Right lobe of liver (tissue), 6 donors: ENCODE data around the gene P2RX3. TPM values are rescaled to one million over a fixed set of nuclear protein-coding genes. Genes with fewer than 3 reads are reported as not detected.

Experiments used
- ATAC-seq, 4 donors: fragments of 200-7000 bp; cut with Tn5 transposase; one replicate each; pipeline ENCODE4 v1.9.1; 2020; ENCODE audit warnings: mild to moderate bottlenecking in 4 of 4, moderate library complexity in 4 of 4
- DNase-seq, 3 donors: peaks; one replicate each; pipeline ENCODE4 v3.0.0-alpha.2; 2020
- H3K27ac ChIP-seq, 3 donors: fragments of 200-600 bp; one replicate each; pipeline ENCODE4 v1.8.0; 2022
- H3K27me3 ChIP-seq, 2 donors: fragments of 200-600 bp; one replicate each; pipeline ENCODE4 v1.8.0; 2022
- H3K36me3 ChIP-seq, 4 donors: fragments of 200-600 bp; sonication (generic) in 1 of 4; one replicate each; pipeline versions ENCODE4 v1.5.1 to v1.8.0; 2017 to 2022; ENCODE audit warnings: control low read depth in 1 of 4
- H3K4me1 ChIP-seq, 4 donors: fragments of 200-600 bp; sonication (generic) in 1 of 4; one replicate each; pipeline versions ENCODE4 v1.5.1 to v1.8.0; 2017 to 2022; ENCODE audit warnings: control low read depth in 1 of 4
- H3K4me3 ChIP-seq, 3 donors: fragments of 200-600 bp; one replicate each; pipeline ENCODE4 v1.8.0; 2022
- H3K9me3 ChIP-seq, 4 donors: fragments of 200-600 bp; sonication (generic) in 1 of 4; one replicate each; pipeline versions ENCODE4 v1.5.1 to v1.8.0; 2017 to 2022; ENCODE audit warnings: control low read depth in 1 of 4
- CTCF ChIP-seq, 4 donors: fragments of 200-600 bp in 3 of 4; fragments of 450-650 bp in 1 of 4; IDR thresholded peaks; one replicate each; pipeline versions ENCODE4 v1.5.1 to v1.8.0; 2016 to 2022; ENCODE audit warnings: antibody characterized with exemption in 4 of 4, mild to moderate bottlenecking in 2 of 4
- POLR2A ChIP-seq: fragments of 450-650 bp; IDR thresholded peaks from one replicate; pipeline ENCODE4 v1.6.1; 2017; ENCODE audit warnings: antibody characterized with exemption, mild to moderate bottlenecking
- WGBS: methylation state at CpG from one replicate; pipeline ENCODE4 v1.1.6; 2018; ENCODE audit warnings: low coverage, low lambda C conversion rate; ENCODE audit not compliant: insufficient coverage; ENCODE audit errors: missing lambda C conversion rate; 5-methylcytosine and 5-hydroxymethylcytosine counted together
- intact Hi-C, 2 donors: fragments of 100-400 bp; cut with DNase I; formaldehyde crosslinking; loops; one replicate each; pipeline versions ENCODE4 v1.11.2 to v1.14.1; 2022
- total RNA-seq, 6 experiments: library from RNA; depleted of rRNA in 2 of 6; stranded (reverse); fragments of >200 nt in 2 of 6; fragmentation: NEBNext Ultra II Directional in 3 of 6; extraction: Animal tissue kit (Norgen Biotek cat#: 25700) in 3 of 6; gene quantifications; one replicate each; pipeline versions ENCODE4 v1.1.0 to v1.2.4, GENCODE V29; 2016 to 2023
- donor health status: DM: no; HTN: yes; CAD: no.
- donor health status: DM: no; HTN: no; CAD: no.
- donor health status: DM: no; HTN: no; CAD: no.
- donor health status: DM: no; HTN: yes; CAD: no.
- donor health status: DM: no; HTN: yes; CAD: no.

Gene P2RX3
- total RNA-seq, 6 experiments from 2014 or later = 0.63 to 2.1 (median 0.77) TPM; not detected in 2

GRCh38 chr11:57409321-57410100 lies 71.4 kb downstream of the P2RX3 start:
- intact Hi-C loops = no loop called here
- H3K9me3 ChIP-seq = no peaks in the 10 kb centered on the region
- no peak overlapping the region for H3K27ac ChIP-seq
- H3K4me3 ChIP-seq = no peak overlapping the region
- H3K27me3 ChIP-seq = no peaks in the 10 kb centered on the region
- TF ChIP-seq POLR2A (no peak), CTCF (IDR thresholded peaks at IDR 0.05) (no peak)
- peaks cover 9 to 81% (median 48%) of the 10 kb centered on the region in 4 donors for H3K36me3 ChIP-seq
- no peak for ATAC-seq
- no peak for DNase-seq
- no peaks in the 10 kb centered on the region for H3K4me1 ChIP-seq
- 93% methylated on average over 9 of the region's 18 CpGs for WGBS

- TF ChIP-seq POLR2A (no peak), CTCF (IDR thresholded peaks at IDR 0.05) (no peak)
- intact Hi-C loops = no loop called here
Observed at GRCh38 chr11:57410287-57410686, 72.1 kb downstream of the P2RX3 start.

GRCh38 chr11:57413681-57414080 lies 75.5 kb downstream of the P2RX3 start:
- ATAC-seq (peak in 3 of 4 donors; percentile 14 to 31 (median 18)), DNase-seq (no peak)
- H3K27ac ChIP-seq = no peak overlapping the region
- WGBS = 92% methylated on average over 4 of the region's 4 CpGs
- peaks cover 38 to 100% (median 62%) of the 10 kb centered on the region in 4 donors for H3K36me3 ChIP-seq
- no peaks in the 10 kb centered on the region for H3K9me3 ChIP-seq
- intact Hi-C loops = no loop called here
- no peak for TF ChIP-seq CTCF (IDR thresholded peaks at IDR 0.05)
- no peak for TF ChIP-seq POLR2A
- H3K27me3 ChIP-seq = no peaks in the 10 kb centered on the region
- H3K4me3 ChIP-seq = no peak overlapping the region
- no peaks in the 10 kb centered on the region for H3K4me1 ChIP-seq

More at GRCh38 chr11:57410287-57410686, 72.1 kb downstream of the P2RX3 start:
- no peak for ATAC-seq
- Histone ChIP-seq H3K9me3 (no peaks in the 10 kb centered on the region), H3K27me3 (no peaks in the 10 kb centered on the region), H3K27ac (no peak overlapping the region), H3K36me3 (peaks cover 15 to 89% (median 53%) of the 10 kb centered on the region in 4 donors), H3K4me3 (no peak overlapping the region), H3K4me1 (no peaks in the 10 kb centered on the region)
- DNase-seq = no peak

- no peak overlapping the region for H3K4me3 ChIP-seq
- ATAC-seq = peak in 2 of 4 donors; percentile 20 to 24
- no peak for TF ChIP-seq POLR2A
- H3K27ac ChIP-seq = no peak overlapping the region
- no peaks in the 10 kb centered on the region for H3K9me3 ChIP-seq
- no peaks in the 10 kb centered on the region for H3K27me3 ChIP-seq
- intact Hi-C loops = no loop called here
- 100% methylated on average over 4 of the region's 11 CpGs for WGBS
- DNase-seq = no peak
- peaks cover 29 to 98% (median 55%) of the 10 kb centered on the region in 4 donors for H3K36me3 ChIP-seq
- H3K4me1 ChIP-seq = no peaks in the 10 kb centered on the region
Observed at GRCh38 chr11:57414612-57415212, 76.6 kb downstream of the P2RX3 start.

GRCh38 chr11:57416436-57416835 lies 78.3 kb downstream of the P2RX3 start:
- ATAC-seq (no peak), DNase-seq (no peak)
- intact Hi-C loops = no loop called here
- Histone ChIP-seq H3K9me3 (no peaks in the 10 kb centered on the region), H3K27ac (no peak overlapping the region), H3K36me3 (peaks cover 29 to 96% (median 48%) of the 10 kb centered on the region in 4 donors), H3K4me3 (no peak overlapping the region), H3K4me1 (no peaks in the 10 kb centered on the region), H3K27me3 (no peaks in the 10 kb centered on the region)
- 75% methylated on average over 2 of the region's 3 CpGs for WGBS
- no peak for TF ChIP-seq POLR2A
- no peak for TF ChIP-seq CTCF (IDR thresholded peaks at IDR 0.05)
